RKO (cell line): ENCODE results near the gene TRAPPC2.
"Not testable (repeated sequence)": the region's sequence is repeated elsewhere in the genome, so short reads cannot be mapped to it uniquely, and the experiment has no call there.

Experiments used
- DNase-seq: peaks from one replicate; pipeline ENCODE4 v3.0.0-alpha.2; 2016; ENCODE audit warnings: low spot score

TRAPPC2 gene

GRCh38 chrX:13747836-13748235 is 13.4 kb upstream of the TRAPPC2 start:
- DNase-seq: peak; percentile 57

GRCh38 chrX:13742397-13743176 is 8.2 kb upstream of the TRAPPC2 start:
- DNase-seq: no peak

- no peak for DNase-seq
Observed at GRCh38 chrX:13741695-13742094, 7.3 kb upstream of the TRAPPC2 start.

GRCh38 chrX:13733506-13733905 is 914 bp downstream of the TRAPPC2 start:
- peak; percentile 58 for DNase-seq

GRCh38 chrX:13732246-13733067 is 2.0 kb downstream of the TRAPPC2 start:
- no peak for DNase-seq

GRCh38 chrX:13730523-13730922 is 3.9 kb downstream of the TRAPPC2 start:
- DNase-seq: not testable (repeated sequence)

- not testable (repeated sequence) for DNase-seq
Observed at GRCh38 chrX:13726583-13726982, 7.8 kb downstream of the TRAPPC2 start.

GRCh38 chrX:13724878-13725277 is 9.5 kb downstream of the TRAPPC2 start:
- DNase-seq: not testable (repeated sequence)

GRCh38 chrX:13721819-13722519 is 12.5 kb downstream of the TRAPPC2 start:
- DNase-seq: no peak

GRCh38 chrX:13721371-13721770 is 13.0 kb downstream of the TRAPPC2 start:
- DNase-seq: no peak

- DNase-seq: no peak
Observed at GRCh38 chrX:13719192-13719856, 15.1 kb downstream of the TRAPPC2 start.

- DNase-seq: no peak
Observed at GRCh38 chrX:13717700-13718472, 16.5 kb downstream of the TRAPPC2 start.

GRCh38 chrX:13716905-13717304 is 17.5 kb downstream of the TRAPPC2 start:
- DNase-seq: no peak

- DNase-seq: no peak
Observed at GRCh38 chrX:13716455-13716854, 18.0 kb downstream of the TRAPPC2 start.

- DNase-seq: no peak
Observed at GRCh38 chrX:13711141-13711540, 23.3 kb downstream of the TRAPPC2 start.

GRCh38 chrX:13703589-13703988 is 30.8 kb downstream of the TRAPPC2 start:
- no peak for DNase-seq

GRCh38 chrX:13703135-13703534 is 31.3 kb downstream of the TRAPPC2 start:
- no peak for DNase-seq

GRCh38 chrX:13702111-13702789 is 32.2 kb downstream of the TRAPPC2 start:
- no peak for DNase-seq

- no peak for DNase-seq
Observed at GRCh38 chrX:13700380-13700779, 34.0 kb downstream of the TRAPPC2 start.

GRCh38 chrX:13699183-13699826 is 35.1 kb downstream of the TRAPPC2 start:
- DNase-seq: peak; percentile 19
